GM21528 (cell line): Measurements from ENCODE around the gene MYO16.

ENCODE experiments used
- ATAC-seq: cut with Tn5 transposase; IDR thresholded peaks from one replicate; pipeline ENCODE4 v1.9.1; 2021; ENCODE audit warnings: mild to moderate bottlenecking, moderate library complexity; ENCODE audit not compliant: unreplicated experiment, low FRiP score

The MYO16 gene

DNA sequence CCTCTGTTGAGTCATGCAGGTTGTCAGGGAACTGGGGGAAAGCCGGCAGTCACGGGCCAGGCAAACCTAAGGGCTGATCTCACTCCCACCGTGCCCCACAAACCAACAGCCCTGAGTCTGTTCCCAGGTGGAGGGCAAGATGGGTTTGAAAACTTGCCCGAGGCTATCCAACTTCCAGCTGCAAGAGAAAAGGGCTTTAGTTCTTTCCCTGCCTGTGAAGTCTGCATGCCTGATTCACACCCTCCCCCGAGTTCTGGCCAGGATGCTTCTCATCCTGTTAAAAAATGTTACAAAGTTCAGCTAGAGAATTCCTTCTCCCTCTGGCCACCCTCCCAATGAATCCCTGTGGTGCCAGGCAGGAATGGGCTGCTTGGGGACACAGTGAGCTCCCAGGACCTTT lies 33.1 kb downstream of the MYO16 start:
- no peak for ATAC-seq

GRCh38 chr13:108663710-108664109 lies 34.3 kb downstream of the MYO16 start:
- ATAC-seq, result no peak

GRCh38 chr13:108667205-108667604 lies 37.8 kb downstream of the MYO16 start:
- ATAC-seq, result no peak

DNA sequence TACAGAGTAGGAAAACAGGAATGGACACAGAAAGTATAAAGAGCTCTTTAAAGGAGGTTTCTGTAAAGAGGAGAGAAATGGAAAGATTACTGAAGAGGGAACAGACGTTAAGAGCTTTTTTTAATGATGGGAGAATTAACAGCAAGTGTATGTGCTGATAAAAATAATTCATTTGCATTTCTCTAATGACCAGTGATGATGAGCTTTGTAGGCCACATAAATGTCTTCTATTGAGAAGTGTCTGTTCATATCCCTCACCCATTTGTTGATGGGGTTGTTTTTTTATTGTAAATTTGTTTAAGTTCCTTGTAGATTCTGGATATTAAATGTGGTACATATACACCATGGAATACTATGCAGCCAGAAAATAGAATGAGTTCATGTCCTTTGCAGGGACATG lies 40.0 kb downstream of the MYO16 start:
- ATAC-seq, result no peak

GRCh38 chr13:108674346-108674745 lies 44.9 kb downstream of the MYO16 start:
- no peak for ATAC-seq

GRCh38 chr13:108674771-108675170 lies 45.4 kb downstream of the MYO16 start:
- ATAC-seq, result no peak

- ATAC-seq, result no peak
These were observed 47.2 kb downstream of the MYO16 start for GRCh38 chr13:108676620-108677019.

- ATAC-seq, result no peak
These were observed 48.4 kb downstream of the MYO16 start for GRCh38 chr13:108677806-108678205.

DNA sequence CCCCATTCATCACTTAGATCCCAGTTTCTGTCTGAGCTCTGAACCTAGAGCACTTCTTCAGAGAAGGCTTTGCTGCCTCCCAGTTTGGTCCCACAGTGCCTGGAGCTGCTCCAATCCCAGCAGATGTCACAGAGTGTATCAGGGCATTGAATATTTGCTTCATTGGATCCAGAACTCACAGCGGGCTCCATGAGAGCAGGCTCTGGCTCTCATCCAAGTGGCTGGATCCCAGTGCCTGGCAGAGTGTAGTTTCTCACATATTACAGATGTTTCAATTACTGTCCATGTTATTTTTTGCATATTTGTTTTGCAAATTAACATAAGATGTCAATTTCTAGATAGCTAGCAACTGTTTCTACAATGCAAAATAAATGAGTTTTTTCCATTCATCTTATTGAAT lies 50.6 kb downstream of the MYO16 start:
- no peak for ATAC-seq

DNA sequence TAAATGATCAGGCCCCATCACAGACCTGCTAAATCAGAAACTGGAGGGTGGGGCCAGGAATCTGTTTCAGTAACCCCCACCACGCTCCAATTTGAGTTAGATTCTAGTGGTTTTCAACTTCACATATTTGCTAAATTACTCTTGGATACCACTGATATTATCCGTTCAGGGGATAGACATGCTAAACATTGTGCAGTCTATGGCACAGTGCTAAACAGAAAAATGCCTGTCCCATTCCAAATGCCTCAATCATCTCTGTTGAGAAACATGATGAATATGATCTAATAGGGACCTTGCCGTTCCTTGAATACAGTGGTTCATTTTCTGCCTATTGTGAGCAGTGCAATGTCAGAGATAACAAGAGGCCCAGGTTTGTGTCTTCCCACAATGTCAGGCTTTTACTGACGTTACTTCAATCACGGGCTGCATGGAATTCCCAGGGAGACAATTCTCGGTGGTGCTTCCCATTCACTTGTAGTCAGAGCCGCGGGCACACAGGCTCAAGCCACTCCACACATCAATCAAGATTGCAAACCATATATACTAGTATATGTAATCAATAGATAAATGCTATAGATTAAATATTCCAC lies 52.7 kb downstream of the MYO16 start:
- no peak for ATAC-seq

DNA sequence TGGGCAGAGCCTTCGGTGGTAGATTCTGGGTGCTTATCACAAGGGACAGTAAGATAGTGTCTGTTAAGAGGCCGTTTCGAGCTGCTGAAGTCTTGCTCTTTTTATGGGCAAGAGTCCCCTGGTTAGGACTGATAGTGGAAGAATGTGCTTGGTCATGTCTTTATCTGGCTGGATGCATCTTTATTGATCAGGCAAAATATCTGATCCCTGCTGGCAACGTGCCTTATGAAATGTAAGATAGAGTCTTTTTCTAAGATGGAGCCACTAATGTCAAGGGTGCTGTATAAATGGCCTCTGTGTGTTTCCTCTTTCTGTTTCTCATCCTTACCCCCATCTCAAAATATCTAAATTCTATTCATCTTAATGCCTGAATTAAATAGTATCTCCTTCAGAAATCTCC lies 53.3 kb downstream of the MYO16 start:
- no peak for ATAC-seq

- ATAC-seq, result no peak
These were observed 56.6 kb downstream of the MYO16 start for GRCh38 chr13:108686027-108686426.

DNA sequence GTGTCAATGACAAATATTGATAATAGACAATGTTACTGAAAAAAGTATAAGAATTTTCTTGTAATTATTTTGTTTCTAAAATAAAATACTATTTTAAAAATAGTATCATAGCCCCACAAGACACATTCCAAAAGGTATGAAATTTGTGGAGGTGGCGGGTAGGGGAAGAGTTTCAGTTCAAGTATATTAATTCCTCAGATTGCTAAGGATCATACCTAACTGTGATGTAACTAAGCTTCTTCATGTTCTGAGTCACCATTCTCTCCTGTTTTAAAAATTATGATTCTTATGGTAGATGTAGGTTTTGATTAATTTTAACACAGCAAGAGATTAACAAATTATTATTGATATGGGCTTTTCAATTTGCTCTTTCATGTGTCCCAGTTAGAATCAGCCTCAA lies 61.3 kb downstream of the MYO16 start:
- ATAC-seq, result no peak

GRCh38 chr13:108700422-108701170 lies 71.2 kb downstream of the MYO16 start:
- ATAC-seq, result no peak

DNA sequence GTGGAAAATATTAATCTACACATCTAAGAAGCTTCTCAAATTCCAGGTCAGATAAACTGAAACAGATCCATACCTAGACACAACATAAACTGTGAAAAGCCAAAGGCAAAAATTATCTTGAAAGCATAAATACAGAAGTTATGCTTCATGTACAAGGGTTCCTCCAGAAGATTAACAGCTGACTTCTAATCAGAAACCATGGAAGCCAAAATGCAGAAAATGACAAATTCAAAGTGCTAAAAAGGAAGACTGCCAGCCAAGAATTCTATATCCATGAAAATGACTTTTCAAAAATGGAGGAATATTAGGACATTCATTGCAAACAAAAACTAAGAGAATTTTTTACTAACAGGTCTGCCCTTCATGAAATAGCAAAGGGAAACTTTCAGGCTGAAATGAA lies 72.8 kb downstream of the MYO16 start:
- no peak for ATAC-seq

DNA sequence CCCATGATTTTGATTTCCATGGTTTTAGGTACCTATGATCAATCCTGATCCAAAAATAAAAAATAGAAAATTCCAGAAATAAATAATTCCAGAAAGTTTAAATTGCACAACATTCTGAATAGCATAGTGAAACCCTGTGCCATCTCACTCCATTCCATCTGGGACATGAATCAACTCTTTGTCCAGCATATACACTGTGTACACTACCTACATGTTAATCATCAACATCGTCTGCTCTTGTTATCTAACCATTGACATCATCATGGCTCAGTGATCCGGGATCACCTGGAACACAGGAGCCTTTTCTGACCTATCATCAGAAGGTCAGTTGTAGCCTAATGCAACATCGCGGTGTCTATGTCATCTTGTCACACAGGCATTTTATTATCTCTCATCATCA lies 75.6 kb downstream of the MYO16 start:
- ATAC-seq, result no peak

DNA sequence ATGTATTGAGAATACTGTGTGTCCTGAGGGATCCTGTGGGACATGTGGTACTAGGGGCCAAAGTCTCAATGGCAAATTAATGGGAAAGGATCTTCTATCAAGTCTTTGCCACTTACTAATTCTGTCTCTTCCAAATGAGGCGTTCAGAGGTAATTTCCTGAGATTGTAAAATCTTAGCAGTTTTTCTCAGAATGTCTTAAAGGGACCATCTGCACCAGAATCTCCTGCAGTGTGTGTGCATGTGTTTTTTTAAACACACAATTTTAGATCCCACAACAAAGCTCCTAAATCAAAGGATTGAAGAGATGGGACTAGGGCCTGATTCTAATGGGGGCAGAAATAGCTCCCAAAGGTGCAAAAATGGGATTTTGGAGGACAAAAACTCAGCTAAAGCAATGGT lies 78.2 kb downstream of the MYO16 start:
- no peak for ATAC-seq

DNA sequence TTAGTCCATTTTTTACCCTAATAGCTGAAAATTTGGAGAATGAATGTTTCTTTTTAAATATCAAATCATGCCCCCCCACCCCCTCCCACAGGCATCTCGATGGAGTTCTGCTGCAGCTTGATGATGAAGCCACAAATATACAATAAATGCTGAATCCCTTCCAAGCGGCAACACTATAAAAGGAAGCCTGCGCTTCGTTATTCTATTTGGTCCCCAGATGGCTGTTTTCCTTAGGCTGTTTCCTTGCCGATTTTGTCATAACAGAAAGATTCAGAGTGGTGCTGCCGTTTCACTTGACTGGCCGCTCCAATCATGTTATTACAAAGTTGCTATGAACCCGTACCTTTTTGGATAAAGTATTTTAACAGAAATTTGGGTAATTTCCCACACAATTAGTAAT lies 79.5 kb downstream of the MYO16 start:
- no peak for ATAC-seq

DNA sequence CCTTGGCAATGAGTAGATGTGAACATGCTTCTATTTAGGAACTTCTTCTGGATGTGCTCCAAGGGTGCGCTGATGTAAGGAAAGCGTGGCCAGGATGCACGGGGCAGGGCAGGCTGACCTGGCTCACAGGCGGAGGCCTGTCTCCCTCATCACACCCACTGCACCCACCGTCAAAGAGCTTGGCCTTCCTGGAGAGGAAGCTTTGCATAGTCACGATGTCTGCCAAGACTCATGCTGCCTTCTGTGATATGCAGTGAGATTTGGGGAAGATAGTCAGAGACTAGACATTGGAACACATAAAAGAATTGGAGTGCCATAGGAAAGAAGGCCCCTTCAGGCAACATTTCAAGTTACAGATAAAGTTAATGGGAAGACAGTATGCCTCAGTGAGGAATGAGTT lies 82.0 kb downstream of the MYO16 start:
- ATAC-seq, result no peak

- ATAC-seq, result no peak
These were observed 96.1 kb downstream of the MYO16 start for GRCh38 chr13:108725471-108725870.

DNA sequence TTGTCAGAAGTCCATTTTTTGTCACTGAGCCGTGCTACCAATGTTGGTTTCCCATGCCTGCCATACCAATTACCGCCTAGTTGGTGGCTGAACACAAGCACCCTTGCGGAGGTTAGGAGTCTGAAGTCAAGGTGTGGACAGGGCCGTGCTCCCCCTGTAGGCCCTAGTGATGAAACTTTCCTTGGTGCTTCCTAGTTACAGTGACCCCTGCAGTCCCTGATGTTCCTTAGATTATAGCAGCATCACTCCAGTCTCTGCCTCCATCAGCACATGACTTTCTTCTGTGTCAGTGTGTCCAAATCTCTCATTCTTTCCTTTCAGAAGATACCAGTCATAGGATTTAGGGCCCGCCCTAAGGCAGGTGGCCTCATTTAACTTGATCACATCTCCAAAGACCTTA lies 99.0 kb downstream of the MYO16 start:
- ATAC-seq, result no peak

- ATAC-seq, result no peak
These were observed 103.7 kb downstream of the MYO16 start for GRCh38 chr13:108733022-108733560.
